OCI-LY1 (cell line): ENCODE results near the gene NFX1.
"Not testable (repeated sequence)": the region's sequence is repeated elsewhere in the genome, so short reads cannot be mapped to it uniquely, and the experiment has no call there.

Experiments used
- CTCF ChIP-seq: fragments of 200-600 bp; sonication (generic), shearing (Covaris generic); IDR thresholded peaks from 2 replicates; pipeline ENCODE4 v1.5.1; 2017; ENCODE audit warnings: mild to moderate bottlenecking, antibody characterized with exemption, low read length, moderate library complexity, mixed read lengths
- EZH2 ChIP-seq: fragments of 200-600 bp; sonication (generic), shearing (Covaris generic); IDR thresholded peaks from 2 replicates; pipeline ENCODE4 v1.8.0; 2017; ENCODE audit warnings: borderline replicate concordance, mixed run types, mild to moderate bottlenecking, antibody characterized with exemption, low read length, moderate library complexity, mixed read lengths

GRCh38 chr9:33392591-33393021 lies 102.3 kb downstream of the NFX1 start:
- not testable (repeated sequence) for TF ChIP-seq CTCF, EZH2
